Hepatocyte (in vitro differentiated cells): Measurements from ENCODE around the gene KRT84.

Experiments used
- CTCF ChIP-seq: fragments of 200-600 bp; sonication (generic); IDR thresholded peaks from 2 replicates; pipeline ENCODE4 v1.5.1; 2016; ENCODE audit warnings: antibody characterized with exemption, mild to moderate bottlenecking; ENCODE audit not compliant: poor library complexity
- EZH2phosphoT487 ChIP-seq: fragments of 200-600 bp; sonication (generic); IDR thresholded peaks from one replicate; pipeline ENCODE4 v1.6.1; 2018; ENCODE audit warnings: antibody characterized with exemption, mild to moderate bottlenecking, low read depth, moderate library complexity; ENCODE audit not compliant: unreplicated experiment, severe bottlenecking

- TF ChIP-seq CTCF (no peak), EZH2phosphoT487 (no peak)
These were observed 23.2 kb downstream of the KRT84 start for GRCh38 chr12:52362118-52362726.
